Mucosa of descending colon (tissue), 3 donors: Measurements from ENCODE around the gene HBG1. TPM values are rescaled to one million over a fixed set of nuclear protein-coding genes. Genes with fewer than 3 reads are reported as not detected.

Experiments used
- ATAC-seq: fragments of 200-7000 bp; cut with Tn5 transposase; one replicate; pipeline ENCODE4 v1.9.1; 2020; ENCODE audit warnings: mild to moderate bottlenecking, moderate library complexity
- DNase-seq, 3 donors: peaks; one replicate each; pipeline ENCODE4 v3.0.0-alpha.2; 2020
- H3K36me3 ChIP-seq: fragments of 200-600 bp; one replicate; pipeline ENCODE4 v1.8.0; 2021; ENCODE audit warnings: low read depth, mild to moderate bottlenecking
- H3K4me1 ChIP-seq: fragments of 200-600 bp; one replicate; pipeline ENCODE4 v1.8.0; 2021; ENCODE audit warnings: low read depth, mild to moderate bottlenecking
- H3K4me3 ChIP-seq: fragments of 200-600 bp; one replicate; pipeline ENCODE4 v1.8.0; 2021; ENCODE audit warnings: mild to moderate bottlenecking
- H3K9me3 ChIP-seq: fragments of 200-600 bp; one replicate; pipeline ENCODE4 v1.8.0; 2021; ENCODE audit warnings: mild to moderate bottlenecking
- CTCF ChIP-seq: fragments of 200-600 bp; IDR thresholded peaks from one replicate; pipeline ENCODE4 v1.8.0; 2022; ENCODE audit warnings: antibody characterized with exemption, mild to moderate bottlenecking
- intact Hi-C, 2 donors: fragments of 100-400 bp; cut with DNase I in 1 of 2; cut with micrococcal nuclease in 1 of 2; formaldehyde crosslinking; loops; one replicate each; pipeline versions ENCODE4 v1.11.0 to v1.11.1; 2022; cut with DNase I, micrococcal nuclease
- total RNA-seq, 3 donors: library from RNA; stranded (reverse); fragmentation: NEBNext Ultra II Directional in 2 of 3; extraction: Animal tissue kit (Norgen Biotek cat#: 25700) in 2 of 3; gene quantifications; one replicate each; pipeline versions ENCODE4 v1.2.1 to v1.2.4, GENCODE V29; 2021 to 2023
- donor health status: DM: no; HTN: no; CAD: no; lungs with moderate emphysema.
- donor health status: DM: no; HTN: no; CAD: no.
- donor health status: DM: no; HTN: yes; CAD: no.

HBG1 gene
- total RNA-seq, 3 donors from 2014 or later, result not detected

- H3K4me3 ChIP-seq, result no peak within 1 kb of the TSS
- H3K9me3 ChIP-seq, result no peaks in the 10 kb centered on the region
- DNase-seq (no peak), ATAC-seq (peak; percentile 42)
- intact Hi-C loops, result no loop called here
- no peaks in the 10 kb centered on the region for H3K36me3 ChIP-seq
- TF ChIP-seq CTCF, result no peak
- H3K4me1 ChIP-seq, result no peaks in the 10 kb centered on the region
Measured at GRCh38 chr11:5226732-5227310, 22.8 kb downstream of the HBG1 start, which contains the start of gene HBB. Gene HBB (minus strand): TSS chr11:5227071. CDS start chr11:5227021, 50 bp downstream.

- Histone ChIP-seq H3K9me3 (no peaks in the 10 kb centered on the region), H3K36me3 (no peaks in the 10 kb centered on the region), H3K4me1 (no peaks in the 10 kb centered on the region), H3K4me3 (no peak overlapping the region)
- intact Hi-C loops, result no loop called here
- DNase-seq (no peak), ATAC-seq (no peak)
- no peak for TF ChIP-seq CTCF
Measured at GRCh38 chr11:5225480-5225871, 24.2 kb downstream of the HBG1 start.

GRCh38 chr11:5224538-5225479, 24.8 kb downstream of the HBG1 start:
- DNase-seq (no peak), ATAC-seq (no peak)
- no peaks in the 10 kb centered on the region for H3K4me1 ChIP-seq
- intact Hi-C loops, result no loop called here
- no peaks in the 10 kb centered on the region for H3K9me3 ChIP-seq
- no peaks in the 10 kb centered on the region for H3K36me3 ChIP-seq
- no peak for TF ChIP-seq CTCF
- no peak overlapping the region for H3K4me3 ChIP-seq

GRCh38 chr11:5223686-5224085, 26.0 kb downstream of the HBG1 start:
- intact Hi-C loops, result no loop called here
- ATAC-seq (no peak), DNase-seq (no peak)
- no peaks in the 10 kb centered on the region for H3K4me1 ChIP-seq
- H3K4me3 ChIP-seq, result no peak overlapping the region
- no peaks in the 10 kb centered on the region for H3K9me3 ChIP-seq
- H3K36me3 ChIP-seq, result no peaks in the 10 kb centered on the region
- TF ChIP-seq CTCF, result no peak

- DNase-seq (no peak), ATAC-seq (no peak)
- intact Hi-C loops, result no loop called here
- Histone ChIP-seq H3K4me3 (no peak overlapping the region), H3K9me3 (no peaks in the 10 kb centered on the region), H3K4me1 (no peaks in the 10 kb centered on the region), H3K36me3 (no peaks in the 10 kb centered on the region)
- no peak for TF ChIP-seq CTCF
Measured at GRCh38 chr11:5223146-5223545, 26.5 kb downstream of the HBG1 start.
